ENCODE measurements around the gene SMIM12.

Gene SMIM12

DNA sequence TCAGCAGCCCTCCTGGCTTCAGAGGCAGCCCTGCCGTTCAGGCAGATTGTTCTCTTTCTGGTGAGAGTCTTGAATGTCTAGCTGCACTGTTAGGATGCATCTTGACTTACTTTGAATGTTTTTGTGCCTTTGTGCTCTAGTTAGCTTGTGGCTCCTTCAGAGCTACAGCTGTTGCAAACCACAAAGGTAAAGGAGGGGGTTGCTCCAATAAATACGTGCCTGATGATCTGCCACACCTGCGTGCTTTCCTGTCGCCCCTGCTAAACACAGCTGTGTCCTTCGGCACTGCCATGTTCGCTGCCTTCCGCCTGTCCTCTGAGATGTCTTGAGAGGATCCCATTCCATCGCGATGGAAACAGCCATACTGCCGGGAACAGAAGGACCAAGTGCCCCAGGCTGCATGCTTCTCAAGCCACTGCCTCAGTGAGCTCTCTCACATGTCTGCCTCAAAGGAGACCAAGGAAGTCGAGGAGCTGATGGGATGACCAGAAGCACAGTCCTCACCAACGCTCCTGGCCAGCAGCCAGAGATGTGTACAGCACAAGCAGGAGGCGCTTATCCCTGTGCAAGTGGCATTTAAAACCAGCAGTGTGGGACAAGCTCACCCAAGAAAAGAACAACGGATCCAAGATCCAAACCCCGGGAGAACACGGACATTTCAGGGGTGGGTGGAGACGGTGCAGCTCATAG, 12.0 kb upstream of the SMIM12 start:
- DNase-seq, result no peak

DNA sequence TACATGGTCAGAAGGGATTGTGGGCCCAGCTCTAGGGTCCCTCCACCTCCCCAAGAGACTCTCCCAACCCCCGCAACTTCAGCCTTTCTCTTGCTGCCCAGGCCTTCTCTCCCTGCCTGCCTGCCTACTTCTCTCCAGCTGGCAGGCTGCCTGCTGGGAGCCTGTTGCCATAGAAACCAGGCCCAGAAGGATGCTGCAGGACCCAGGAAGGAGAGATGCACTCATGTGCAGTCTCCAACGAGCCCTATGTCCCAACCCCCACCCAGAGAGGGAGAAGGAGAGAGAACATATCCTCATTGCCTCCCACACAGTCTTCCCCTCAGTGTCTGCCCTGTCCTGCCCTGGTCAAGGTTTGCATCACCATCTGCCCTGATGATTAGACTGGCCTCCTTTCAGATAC, 10.8 kb upstream of the SMIM12 start:
- DNase-seq, result no peak

DNA sequence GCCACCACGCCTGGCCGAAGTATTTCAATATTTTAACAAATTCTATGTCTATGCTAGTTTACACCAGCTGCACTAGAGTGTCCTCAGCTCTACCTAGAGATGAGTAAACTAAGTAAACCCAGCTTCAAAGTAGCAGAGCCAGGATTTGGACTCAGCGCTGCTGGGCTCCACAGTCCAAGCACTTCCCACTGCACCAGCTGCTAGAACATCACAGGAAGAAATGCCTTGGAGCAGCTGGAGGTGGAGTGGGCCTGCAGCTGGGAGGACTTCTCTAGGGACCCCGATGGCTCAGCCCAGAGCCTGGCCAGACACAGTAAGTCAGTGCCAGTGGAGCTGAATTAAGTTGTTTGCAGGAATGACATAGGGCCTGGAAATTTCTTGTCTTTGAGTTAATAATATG, 10.2 kb upstream of the SMIM12 start:
- DNase-seq, result no peak

DNA sequence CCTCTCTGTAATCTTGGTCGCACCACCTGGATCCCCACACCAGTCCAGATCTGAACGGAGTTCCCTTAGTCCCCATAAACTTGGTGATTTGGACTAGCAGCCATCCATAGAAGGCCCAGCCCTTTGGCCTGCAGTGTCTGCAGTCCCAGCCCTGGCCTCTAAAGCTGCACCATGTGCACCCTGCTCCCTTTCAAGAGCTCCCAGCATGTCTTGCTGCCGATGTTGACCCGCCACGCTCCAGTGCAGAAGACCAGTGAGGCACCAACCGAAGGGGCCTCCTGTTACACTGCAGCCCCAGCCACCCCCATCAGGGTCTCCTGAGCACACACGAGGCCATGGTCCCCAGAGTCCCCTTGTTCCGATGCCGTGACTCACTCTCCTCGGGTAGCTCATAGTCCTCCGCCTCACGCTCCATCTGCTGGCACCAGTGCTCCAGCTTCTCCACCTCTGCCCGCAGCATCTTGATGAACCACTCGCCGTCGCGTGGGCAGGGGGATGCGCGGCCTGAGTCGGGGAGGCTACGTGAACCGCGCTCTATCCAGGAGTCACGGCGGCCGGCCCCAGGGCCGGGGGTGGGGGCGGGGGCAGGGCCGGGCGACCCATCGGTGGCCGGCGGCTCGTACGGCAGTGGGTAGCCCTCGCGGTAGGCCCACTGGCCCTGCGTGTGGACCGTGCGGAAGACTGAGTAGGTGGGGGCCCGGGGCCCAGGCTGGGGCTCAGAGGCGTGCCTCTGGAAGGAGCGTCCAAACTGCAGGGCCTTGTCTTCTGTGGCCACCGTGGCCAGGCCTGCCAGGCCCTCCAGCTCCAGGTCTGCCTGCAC, 8.9 kb upstream of the SMIM12 start:
- no peak for DNase-seq

DNA sequence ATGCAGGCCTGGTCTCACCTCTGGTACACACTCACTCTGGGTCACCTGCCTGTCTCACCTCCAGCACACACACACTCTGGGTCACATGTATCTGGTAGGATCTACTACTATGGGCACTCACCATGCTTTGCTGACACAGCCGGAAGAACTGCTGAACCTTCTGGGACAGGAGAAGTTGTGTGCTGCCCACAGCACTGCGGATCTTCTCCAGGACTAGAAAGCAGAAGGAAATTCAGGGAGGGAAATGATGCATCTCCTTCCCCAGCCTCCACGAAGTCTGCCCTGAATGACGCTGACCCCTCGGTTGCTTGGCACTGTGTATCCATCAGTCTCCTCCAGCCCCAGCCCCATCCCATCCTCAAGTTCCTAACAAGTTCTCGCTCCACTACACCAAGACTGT, 7.9 kb upstream of the SMIM12 start:
- no peak for DNase-seq

DNA sequence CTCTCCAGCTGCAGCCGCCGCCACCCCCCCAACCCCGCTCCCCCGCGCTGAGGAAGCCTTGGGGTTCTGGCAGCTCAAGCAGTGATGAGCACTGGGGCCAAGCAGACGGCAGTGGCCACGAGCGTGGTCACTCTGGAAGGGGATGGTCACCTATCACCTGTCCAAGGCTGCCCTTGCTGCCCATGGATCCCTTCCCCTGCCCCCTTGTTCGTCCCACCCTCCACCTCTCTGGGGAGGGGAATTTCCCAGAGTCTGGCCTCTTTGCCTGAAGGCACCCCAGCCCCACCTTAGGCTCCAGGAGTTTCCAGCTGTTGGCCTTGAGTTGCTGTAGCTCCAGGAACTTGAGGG, 7.2 kb upstream of the SMIM12 start:
- no peak for DNase-seq

DNA sequence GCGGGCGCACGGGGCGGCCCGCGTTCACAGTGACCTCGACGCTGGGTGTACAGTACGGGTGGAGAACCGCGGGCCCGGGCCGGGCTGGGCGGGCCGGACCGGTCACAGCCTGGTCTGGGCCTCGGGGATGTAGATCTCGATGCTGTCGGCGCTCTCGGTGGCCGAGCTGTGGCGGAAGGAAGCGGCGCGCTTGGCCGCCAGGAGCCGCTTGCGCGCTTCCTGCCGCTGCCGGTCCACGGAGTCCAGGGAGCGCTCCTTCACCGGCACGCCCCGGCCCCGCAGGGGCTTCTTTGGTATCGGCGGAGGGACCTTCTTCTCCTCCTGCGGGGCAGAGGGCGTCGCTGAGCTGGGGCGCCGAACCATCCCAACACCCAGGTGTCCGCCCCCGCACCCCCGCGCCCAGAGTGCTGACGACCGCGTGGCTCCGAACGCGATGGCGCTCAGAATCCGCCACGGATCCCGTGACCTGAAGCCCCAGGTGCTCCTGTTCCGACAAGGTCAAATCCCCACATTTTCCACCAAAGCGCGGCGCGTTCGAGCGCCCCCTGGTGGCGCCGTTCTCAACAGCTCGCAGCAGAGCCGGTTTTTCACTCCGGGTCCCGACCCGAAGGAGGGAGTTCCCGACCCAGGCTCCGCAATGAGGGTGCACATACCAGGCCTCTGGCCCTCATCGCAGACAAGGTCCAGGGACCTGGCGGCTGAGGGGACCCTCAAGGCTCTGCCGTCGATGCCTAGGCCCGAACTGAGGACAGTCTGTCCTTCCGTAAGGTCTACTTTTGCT, 6.6 kb upstream of the SMIM12 start:
- DNase-seq, result peak; percentile 84

DNA sequence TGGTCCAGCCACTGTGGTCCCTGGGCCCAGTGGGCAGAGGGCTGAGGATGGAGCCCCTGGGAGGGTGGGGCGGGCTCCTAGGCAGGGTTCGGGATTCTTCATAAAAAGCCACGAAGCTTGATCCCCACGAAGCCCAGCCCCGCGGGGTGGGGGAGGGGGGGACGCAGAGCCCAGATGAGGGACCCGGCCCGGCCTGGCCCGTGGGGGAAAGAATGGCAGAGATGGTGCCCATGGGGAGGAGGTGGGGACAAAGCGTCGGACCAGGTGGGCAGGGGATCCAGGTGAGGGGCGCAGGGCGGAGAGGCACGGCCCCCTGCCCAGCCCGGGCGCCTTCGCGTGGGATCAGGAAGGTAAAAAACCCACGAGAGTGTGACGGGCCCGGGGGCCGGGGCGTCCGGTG, 6.0 kb upstream of the SMIM12 start:
- no peak for DNase-seq

DNA sequence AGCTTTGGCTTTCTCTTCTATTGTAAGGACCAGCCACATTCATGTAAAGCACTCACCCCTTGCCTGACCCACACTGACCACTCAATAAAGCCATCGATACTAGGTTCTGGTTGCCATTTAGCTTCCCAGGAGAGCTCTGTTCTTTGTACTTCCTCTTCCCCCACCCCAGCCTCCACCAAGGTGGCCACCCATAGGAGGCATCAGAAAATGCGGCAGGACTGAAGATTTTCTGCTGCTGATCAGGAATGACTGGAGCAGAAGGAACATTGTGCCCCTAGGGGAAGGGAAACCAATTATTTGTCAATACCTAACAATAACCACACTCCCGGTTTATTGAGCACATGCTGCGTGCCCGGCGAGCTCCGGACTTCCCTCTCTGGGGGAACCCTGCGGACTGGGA, 5.2 kb upstream of the SMIM12 start:
- DNase-seq, result no peak

DNA sequence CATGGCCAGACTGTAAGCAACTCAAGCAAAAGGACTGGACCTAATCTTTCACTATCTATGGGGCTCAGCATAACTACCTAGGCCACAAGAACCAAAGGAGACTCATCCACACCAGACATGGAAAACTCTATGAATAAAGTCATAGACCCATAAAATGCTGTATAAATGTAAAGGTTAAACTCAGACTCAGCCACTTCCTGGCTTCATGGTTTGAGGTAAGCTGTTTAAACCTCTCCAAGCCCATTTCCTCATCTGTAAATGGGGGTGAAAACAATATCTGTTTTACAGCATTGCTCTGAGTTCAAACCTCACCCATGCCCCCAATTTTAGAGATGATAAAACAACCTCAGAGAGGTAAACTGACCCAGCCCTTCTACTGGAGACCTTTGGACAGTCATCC, 4.0 kb upstream of the SMIM12 start:
- no peak for DNase-seq

DNA sequence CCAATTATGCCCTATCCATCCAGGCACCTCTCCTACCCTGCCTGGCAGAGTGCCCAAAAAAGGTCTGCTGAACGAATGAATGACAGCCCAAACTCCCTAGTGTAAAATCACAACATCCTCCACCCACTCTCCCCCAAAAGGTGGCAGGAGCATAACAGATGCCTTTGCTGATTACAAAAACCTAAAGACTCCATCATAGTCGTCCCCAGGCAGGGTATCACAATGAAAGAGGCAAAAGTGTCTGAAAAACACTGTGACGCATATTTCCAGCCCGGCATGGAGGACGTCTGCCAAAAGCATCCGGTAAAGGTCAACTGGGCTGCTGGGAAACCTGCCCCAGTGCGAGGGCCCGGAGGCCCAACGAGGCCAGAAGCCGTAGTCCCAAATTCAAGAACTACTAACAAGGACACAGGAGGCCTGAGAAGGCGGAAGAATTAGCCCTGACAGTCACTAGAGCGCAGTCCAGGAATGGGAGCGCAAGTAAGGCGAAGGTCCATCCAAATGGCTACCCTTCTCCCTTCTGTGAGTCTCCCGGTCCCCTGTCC, 576 bp downstream of the SMIM12 start:
- no peak for DNase-seq

DNA sequence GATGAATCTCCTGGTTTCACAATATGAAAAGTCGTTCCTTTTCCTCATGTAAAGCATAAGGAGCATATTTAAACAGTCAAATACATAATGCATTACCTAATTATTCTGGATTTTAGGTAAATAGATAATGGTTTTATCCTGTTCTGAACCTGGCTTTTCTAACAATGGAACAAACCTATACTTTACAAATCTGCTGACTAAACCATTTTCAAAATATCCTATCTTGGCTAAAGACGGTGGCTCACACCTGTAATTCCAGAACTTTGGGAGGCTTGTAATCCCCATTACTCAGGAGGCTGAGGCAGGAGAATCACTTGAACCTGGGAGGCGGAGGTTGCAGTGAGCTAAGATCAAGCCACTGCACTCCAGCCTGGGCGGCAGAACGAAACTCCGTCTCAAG, 2.9 kb downstream of the SMIM12 start:
- DNase-seq, result no peak

DNA sequence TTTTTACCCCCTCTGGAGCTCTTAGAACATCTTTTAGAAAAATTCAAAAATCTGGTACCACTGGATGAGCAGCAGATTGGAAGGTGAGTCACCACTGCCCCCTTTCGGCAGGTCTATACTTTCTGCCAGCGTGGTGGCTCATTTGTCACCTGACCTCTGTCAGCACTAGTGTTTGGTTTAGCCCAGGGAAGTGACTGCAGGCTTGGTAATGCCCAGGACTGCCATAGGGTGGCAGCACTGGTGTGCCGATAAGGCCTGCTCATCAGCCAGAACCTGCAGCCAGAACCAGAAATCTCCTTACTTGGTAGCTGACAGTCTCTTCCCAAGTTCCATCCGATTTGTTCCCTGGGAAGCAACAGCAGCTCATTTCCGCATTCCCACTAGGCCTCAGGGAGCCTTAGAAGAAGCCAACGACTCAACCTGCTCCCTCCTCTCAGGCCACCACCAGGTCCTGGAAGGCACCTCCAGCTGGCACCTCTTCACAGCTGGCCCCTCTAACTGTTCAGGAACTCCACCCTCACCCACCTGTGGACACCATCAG, 6.8 kb downstream of the SMIM12 start:
- DNase-seq, result peak; percentile 83

DNA sequence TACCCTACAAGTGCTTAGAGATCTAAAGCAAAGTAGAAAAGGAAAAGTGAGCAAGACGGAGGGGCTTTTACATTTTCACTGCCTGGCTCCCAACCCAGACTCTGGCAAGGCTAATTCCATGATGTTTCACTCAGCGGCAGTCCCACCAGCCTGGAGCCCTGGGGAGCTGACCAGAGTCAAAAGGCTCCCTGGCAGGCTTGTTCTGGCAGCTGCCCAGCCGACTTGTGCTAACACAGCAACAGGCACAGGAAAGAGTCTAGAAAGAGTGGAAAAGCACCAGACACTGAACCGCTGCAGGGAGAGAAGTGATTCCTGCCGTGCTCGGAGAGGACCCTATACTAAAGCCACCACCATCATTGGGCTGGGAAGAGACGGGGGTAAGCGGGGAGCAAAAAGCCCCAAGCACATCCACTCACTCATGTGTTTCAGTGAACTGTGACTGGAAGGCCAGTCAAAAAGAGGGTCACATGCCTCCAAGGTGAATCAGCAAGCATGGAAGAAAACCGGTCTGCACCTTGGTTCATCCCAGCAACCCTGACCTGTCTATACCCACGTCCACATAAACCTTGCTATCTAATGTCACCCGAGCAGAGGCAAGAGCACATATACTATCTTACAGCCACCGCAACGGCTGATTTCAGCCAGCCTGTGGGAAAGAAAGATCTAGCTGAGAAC, 8.0 kb downstream of the SMIM12 start:
- no peak for DNase-seq

DNA sequence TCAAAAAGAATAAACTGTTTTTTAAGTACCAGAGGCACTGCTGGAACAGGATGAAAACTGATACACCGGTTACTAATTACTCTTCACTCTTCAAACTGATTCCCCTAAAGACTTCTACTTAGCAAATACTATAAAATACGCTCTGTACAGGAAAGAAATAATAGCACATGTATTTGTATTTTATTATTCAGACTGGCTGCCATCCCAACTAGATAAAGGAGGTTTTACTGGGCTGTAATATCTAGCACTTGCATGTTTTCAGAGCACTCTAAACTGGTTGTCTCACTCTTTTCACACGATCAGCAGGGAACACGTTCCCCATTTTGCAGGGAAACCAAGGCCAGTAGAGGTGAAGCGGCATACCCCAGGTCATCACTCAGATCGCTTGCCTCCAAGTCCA, 9.2 kb downstream of the SMIM12 start:
- no peak for DNase-seq

DNA sequence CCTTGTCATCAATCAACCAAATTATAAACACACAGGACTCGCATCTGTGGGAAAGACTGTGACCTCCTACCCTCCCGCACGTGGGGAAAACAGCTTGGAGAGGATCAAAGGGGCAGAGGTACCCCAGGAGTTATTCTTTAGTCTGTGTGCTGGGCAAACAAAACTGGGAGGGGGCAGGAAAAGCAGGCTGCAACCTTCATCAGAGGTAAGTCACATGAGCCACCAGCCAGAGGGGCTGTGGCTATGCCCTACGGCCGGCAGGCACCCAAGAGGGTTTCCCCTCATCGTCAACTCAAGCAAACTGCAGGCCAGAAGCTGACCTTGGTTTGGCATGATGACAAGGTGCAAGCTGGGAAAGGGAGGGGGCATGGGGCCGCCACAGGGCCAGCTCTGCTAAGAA, 12.5 kb downstream of the SMIM12 start:
- no peak for DNase-seq

DNA sequence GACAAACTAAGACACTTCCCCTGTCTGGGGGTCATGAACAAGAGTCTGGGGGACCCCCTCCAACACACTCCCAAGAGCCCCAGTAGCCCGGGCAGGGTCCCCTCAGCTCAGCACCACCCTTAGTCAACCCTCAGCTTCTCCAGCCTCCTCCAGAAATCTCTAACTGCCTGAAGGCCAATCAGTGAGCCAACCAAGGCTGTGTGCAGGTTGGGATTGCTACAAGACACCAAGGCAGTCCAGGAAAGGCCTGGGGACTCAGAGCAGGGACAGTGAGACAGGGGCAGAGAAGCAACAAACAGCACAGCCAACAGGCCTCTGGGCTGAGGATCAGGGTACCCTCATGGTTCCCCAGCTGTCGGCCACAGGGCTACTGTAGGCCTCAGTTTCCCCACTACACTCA, 13.3 kb downstream of the SMIM12 start:
- DNase-seq, result no peak

DNA sequence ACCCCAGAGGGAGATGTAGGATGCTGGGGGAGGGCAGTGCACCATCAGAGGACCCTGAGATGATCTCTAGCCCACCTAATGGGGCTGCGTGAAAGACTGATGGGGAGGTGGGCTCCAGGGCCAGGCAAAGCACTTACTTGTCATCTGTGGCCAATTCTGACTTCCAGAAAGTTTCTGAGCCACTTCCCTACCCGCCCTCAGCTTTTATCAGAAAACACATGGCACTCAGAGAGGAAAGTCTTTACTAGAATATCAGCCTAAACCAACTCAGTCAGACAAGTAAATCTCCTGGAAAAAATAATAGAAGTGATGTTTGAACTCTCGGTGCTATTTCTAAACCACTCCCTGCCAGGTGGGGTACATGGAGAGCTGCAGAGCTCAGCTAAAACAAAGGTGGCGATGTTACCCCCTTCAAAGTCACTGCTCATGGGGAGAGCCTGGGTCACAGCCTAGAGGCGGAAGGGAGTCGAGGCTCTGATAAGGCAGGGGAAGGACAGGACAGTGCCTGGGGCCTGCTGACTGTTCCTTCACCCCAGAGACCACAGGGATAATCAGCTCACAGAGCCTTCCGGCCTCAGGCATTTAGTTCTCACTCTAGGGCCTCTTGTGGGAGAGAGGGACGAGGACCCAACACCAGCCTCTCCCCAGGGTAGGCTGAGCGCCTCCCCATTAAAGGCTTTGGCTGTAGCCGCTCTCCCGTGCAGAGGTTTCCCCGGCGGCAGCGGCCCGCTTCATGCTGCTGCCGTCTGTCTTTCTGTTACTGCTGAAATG, 14.2 kb downstream of the SMIM12 start:
- DNase-seq, result no peak

DNA sequence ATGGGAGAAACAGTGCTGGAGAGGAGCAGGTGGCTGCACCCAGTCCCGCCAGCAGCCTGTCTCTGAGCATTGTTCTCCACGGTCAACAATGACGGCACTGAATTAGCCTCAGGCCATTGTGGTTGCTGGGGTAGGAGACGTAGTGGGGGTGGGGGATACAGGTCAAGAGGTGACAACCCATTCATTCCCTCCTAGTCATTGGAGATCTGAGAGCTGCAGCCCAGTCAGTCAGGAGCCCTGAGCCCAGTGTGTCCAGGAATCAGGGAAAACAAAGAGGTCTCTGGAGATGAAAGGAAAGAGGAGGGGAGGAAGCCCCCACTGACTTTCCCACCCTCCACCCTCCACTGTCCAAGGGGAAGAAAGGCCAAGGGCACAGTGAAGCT, 15.3 kb downstream of the SMIM12 start:
- DNase-seq, result no peak

DNA sequence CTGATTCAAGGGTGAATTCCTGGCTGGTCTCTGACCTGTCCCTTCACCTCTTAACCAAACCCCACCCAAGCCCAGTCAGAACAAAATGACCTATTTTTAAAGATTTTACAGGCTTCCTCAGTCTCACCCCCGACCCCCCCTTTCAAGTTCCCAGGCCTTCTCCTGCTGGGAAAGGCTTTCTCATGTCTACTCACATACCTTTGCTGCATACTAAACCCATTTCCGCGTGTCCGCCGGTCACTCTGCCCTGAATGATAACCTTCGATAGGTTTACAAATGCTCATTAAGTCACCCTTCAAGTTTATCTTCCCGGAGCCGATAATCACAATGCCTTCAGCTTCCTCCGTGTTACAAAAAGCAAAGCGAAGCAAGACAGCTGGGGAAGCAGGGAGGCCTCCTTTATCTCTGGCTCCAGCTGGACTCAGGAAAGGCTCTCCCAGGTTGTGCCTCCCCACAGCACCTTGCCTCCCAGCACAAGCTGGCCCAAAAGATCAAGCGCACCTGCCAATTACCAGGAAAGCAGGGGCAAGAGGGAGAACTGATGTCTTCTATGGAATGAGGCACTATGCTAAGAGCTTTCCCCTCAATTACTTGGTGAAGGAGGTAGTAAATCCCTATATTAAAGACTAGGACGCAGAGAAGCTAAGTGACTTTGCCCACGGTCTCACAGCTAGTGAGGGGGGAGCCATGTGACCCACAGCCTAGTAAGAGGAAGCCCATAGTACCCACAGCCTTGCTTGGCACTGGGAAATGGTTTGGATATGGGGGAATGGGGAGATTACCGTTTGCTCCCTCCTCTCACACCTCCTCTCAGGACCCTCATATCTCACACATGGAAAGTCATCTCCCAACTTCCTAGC, 15.9 kb downstream of the SMIM12 start:
- DNase-seq, result no peak

DNA sequence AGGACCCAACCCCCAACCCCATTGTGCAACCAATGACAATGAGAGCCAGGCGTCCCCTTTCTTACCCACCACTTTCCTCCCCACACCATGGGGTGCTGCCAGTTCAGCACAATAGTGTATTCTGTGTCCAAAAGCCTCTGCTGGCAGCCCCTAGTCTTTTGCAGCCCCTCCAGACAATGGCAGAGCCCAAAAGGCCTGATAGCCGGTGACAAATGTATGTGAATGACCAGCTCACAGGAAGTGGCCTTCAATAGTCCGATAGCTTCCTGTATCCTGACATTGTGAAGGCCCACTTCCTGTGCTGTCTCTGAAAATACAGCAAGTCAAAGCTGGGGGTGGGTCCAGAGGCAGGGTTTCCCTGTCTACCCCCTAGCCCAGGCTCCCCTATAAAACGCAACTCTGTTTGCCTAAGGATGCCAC, 16.6 kb downstream of the SMIM12 start:
- DNase-seq, result no peak
